PC-9 (cell line): ENCODE results near the gene MRPL52.

Experiments
- EZH2 ChIP-seq: fragments of 200-600 bp; sonication (generic); IDR thresholded peaks from 2 replicates; pipeline ENCODE4 v1.8.0; 2017; ENCODE audit warnings: antibody characterized with exemption, low read depth
- TF ChIP-seq, protein P1 (sequence below): fragments of 200-600 bp; sonication (generic); conservative IDR thresholded peaks from 2 replicates; pipeline ENCODE4 v1.6.1; 2017; ENCODE audit warnings: mixed run types, antibody characterized with exemption, mild to moderate bottlenecking, moderate library complexity

DNA sequence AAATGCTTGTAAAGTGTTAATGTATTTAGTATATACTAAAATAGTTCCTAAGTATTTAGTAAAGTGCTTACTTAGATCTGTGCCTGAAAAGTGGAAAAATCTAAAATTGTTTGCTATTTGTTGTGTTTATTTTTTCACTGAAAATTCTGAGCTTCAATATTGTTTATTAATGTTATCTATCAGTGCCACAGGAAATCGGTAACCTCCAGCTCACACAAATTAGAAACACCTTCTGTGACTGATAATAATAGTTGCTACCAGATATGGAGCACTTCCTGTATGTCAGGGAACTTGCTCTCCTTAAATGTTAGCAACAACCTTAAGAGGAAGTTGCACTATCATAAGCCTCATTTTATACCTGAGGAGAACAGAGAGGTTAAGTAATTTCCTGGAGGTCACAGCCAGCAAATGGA lies 41.1 kb downstream of the MRPL52 start:
- TF ChIP-seq, protein P1, sequence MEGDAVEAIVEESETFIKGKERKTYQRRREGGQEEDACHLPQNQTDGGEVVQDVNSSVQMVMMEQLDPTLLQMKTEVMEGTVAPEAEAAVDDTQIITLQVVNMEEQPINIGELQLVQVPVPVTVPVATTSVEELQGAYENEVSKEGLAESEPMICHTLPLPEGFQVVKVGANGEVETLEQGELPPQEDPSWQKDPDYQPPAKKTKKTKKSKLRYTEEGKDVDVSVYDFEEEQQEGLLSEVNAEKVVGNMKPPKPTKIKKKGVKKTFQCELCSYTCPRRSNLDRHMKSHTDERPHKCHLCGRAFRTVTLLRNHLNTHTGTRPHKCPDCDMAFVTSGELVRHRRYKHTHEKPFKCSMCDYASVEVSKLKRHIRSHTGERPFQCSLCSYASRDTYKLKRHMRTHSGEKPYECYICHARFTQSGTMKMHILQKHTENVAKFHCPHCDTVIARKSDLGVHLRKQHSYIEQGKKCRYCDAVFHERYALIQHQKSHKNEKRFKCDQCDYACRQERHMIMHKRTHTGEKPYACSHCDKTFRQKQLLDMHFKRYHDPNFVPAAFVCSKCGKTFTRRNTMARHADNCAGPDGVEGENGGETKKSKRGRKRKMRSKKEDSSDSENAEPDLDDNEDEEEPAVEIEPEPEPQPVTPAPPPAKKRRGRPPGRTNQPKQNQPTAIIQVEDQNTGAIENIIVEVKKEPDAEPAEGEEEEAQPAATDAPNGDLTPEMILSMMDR, result no peak
- no peak for TF ChIP-seq EZH2
